GM19351 (cell line): ENCODE data around the gene IL6ST.
"Not testable (repeated sequence)": the region's sequence is repeated elsewhere in the genome, so short reads cannot be mapped to it uniquely, and the experiment has no call there.

ENCODE experiments used
- ATAC-seq: cut with Tn5 transposase; IDR thresholded peaks from one replicate; pipeline ENCODE4 v1.9.1; 2021; ENCODE audit warnings: mild to moderate bottlenecking, moderate library complexity; ENCODE audit not compliant: unreplicated experiment

IL6ST gene

DNA sequence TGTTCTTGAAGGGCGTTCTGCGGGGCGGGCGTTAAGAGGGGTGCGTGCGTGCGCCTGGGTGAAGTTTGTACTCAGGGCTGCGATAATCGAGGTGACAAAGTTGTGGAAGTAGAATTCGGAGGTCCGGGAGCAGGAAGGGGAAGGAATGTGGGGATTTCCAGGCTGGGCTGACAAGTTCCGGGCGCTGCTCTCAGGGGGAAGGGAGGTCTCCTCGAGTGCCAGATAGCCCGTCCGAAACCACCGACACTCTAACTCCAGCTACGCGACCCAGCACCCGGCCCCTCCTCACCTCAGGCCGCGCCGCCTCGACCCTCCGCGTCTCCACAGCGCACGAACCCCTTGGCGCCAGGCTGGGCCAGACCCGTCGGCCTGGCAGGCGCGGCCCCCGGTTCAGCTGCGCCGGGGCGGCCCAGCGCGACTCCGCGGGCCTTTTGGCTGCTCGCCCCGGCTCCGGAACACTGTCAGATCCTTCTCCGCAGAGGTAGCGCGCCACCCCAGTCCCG lies at the start of gene IL6ST:
Gene IL6ST, minus strand, starts transcription at position 469 of the 503 bp plus-strand sequence. CDS start 18,685 bp downstream, outside the sequence.
- ATAC-seq = peak; percentile 34

DNA sequence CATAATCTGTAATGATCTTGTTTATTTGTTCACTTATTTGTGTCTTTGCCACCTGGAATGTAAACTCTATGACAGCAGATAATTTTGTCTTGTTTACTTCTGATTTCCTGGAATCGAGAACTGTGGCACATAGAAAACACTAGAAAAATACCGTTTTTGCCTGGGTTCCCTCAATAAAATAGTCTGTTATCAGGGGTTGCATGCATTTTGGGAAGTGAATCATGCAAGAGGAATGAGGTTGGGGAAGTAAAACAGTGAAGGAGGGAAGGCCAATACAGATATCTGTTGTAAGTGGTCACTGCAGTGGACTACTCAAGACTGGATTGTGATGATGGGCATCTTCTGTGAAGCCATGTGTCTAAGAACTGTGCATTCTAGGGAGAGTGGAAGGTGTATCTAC lies 45.2 kb upstream of the IL6ST start:
- ATAC-seq = no peak

DNA sequence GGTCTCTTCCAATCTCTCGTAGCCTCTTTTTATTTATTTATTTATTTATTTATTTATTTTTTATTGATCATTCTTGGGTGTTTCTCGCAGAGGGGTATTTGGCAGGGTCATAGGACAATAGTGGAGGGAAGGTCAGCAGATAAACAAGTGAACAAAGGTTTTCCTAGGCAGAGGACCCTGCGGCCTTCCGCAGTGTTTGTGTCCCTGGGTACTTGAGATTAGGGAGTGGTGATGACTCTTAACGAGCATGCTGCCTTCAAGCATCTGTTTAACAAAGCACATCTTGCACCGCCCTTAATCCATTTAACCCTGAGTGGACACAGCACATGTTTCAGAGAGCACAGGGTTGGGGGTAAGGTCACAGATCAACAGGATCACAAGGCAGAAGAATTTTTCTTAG lies 43.4 kb upstream of the IL6ST start:
- not testable (repeated sequence) for ATAC-seq

DNA sequence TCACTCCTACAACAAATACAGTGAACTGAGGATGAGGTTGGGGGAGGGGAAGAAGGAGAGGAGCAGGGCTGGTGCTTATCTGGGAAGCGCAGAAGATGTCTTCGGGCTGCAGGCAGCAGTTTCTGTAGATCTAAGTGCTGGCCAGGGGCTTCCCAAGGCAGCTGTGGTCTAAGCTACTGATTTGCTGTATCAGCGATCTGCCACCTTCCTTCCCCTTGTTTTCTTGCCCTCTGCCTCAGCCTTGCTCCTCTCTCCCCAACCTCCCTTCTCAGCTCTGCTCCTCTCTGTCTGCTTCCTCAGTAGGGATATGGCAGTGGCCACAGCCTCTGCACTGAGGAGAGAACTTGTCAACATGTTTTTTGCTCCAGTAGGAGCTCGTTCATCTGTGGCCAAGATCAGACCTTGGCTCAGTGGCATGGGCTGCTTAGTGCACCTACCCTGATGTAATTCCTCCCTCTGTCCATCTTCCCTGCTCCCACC lies 42.8 kb upstream of the IL6ST start:
- ATAC-seq = no peak

DNA sequence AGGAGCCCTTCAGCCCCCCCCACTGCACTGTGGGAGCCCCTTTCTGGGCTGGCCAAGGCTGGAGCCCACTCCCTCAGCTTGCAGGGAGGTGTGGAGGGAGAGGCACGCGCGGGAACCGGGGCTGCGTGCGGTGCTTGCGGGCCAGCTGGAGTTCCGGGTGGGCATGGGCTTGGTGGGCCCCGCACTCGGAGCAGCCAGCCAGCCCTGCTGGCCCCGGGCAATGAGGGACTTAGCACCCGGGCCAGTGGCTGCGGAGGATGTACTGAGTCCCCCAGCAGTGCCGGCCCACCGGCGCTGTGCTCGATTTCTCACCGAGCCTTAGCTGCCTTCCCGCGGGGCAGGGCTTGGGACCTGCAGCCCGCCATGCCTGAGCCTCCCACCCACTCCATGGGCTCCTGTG lies 40.6 kb upstream of the IL6ST start:
- not testable (repeated sequence) for ATAC-seq

DNA sequence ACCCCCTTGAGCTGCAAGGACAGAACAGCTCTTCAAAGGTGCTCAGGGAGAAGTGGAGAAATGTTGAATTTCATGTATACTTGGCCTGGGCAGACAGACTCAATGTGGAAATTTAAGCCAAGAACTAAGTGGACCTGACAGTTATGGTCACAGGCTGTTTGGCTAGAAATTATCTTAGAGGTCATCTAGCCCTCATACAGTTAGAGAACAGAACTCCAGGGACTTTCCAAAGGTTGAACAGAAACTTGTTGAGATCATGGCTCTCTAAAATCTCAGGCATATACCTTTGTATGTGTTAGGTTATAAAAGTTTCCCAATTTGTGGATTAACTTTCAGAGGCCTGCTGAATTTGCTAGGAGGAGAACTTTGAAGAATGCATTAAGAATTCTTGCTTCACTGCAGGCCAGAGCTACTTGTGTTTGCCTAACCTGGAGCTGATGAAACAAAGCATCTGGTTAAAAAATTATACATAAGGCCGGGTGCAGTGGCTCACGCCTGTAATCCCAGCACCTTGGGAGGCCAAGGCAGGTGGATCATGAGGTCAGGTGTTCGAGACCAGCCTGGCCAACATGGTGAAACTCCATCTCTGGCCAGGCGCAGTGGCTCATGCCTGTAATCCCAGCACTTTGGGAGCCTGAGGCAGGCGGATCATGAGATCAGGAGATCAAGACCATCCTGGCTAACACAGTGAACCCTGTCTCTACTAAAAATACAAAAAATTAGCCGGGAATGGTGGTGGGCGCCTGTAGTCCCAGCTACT lies 35.3 kb upstream of the IL6ST start:
- ATAC-seq = not testable (repeated sequence)

DNA sequence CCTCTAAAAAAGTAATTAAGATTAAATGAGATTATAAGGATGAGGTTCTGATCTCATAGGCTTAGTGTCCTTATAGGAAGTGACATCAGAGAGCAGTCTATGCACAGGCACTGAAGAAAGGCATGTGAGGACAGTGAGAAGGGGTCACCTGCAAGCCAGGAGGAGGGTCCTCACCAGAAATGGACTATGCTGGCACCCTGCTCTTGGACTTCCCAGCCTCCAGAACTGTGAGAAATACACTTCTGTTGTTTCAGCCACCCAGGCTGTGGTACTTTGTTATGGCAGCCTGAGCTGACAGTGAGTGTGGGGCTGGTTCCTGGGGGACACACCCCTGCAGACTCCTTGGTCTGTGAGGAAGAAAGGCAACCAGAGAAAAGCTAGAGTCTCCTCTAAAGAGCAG lies 34.7 kb upstream of the IL6ST start:
- no peak for ATAC-seq

DNA sequence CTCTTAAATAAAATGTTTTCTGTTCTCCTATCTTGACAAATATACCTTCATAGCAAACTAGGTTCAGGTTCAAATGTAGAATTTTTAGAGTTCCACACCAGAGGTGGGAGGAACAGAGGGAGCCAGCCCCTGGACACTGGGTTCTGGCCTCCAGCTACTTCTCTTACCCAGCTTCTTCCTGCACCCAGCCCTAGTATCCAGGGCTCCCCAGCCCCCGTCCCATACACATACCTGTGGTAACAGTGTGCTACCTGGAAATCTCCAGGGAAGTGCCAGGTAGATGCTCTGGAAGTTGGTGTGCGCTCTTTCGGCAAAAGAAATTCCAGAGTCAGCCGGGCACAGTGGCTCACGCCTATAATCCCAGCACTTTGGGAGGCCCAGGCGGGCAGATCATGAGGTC lies 33.9 kb upstream of the IL6ST start:
- ATAC-seq = no peak

DNA sequence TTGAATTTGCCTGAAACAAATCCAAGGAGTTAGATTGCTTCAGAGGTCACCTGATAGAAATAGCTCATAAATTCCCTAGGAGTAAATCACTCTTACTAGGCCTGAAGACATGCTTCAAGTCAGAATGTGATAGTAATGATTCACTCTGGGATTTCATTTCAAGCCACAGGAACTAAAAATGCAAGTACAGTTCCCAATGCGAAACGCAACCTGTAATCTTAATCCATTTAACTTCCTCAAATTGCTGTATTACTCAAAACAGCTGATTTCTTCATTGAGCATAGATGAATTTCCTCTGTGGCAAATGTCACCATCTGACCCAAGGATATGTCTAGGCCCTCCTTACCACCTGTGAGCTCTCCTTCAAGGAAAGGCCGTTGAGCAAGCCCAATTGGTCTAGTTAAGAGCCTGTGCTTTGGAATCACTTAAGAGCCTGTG lies 32.1 kb upstream of the IL6ST start:
- ATAC-seq = peak; percentile 86

DNA sequence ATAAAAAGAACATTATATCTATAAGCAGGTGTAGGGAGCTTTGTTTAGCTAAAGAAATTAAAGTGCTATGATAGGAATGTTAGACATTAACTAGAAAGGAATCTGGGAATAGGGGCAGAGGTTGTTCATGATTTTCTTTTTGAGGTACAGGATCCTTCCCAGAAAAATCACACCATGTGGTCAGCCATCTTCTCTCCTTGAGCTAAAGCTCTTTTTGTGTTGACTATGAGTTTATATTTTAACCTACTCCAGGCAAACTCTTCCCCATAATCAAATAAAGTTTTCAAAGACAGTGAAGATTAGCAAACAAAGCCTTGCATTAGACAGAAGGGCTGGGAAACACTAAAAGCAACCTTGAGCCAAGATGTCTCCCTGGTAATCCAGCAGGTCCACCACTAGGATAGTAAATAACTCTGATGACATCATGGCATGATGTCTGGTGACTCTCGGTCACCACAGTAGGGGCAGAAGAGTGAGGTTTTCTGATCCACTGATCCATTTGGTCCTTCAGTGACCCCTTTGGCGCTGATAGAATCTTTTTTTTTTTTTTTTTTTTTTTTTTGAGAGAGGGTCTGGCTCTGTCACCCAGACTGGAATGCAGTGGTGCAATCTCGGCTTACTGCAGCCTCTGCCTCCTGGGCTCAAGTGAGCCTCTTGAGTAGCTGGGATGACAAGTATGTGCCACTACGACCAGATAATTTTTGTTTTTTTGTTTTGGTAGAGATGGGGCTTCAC lies 30.6 kb upstream of the IL6ST start:
- no peak for ATAC-seq

DNA sequence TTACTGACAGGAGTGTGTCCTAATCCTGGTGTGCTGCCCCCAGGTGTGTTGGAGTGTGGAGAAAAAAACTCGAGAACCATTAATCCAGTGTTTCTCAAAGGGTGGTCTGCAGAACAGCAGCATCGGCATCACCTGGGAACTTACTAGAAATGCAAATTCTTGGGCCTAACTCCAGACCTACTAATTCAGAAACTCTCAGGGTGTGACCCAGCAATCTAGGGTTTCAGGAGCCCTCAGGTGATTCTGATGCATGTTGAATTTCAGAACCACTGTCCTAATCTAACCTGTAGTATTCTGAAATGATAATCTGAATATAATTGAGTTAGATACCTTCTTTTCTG lies 30.0 kb upstream of the IL6ST start:
- no peak for ATAC-seq

DNA sequence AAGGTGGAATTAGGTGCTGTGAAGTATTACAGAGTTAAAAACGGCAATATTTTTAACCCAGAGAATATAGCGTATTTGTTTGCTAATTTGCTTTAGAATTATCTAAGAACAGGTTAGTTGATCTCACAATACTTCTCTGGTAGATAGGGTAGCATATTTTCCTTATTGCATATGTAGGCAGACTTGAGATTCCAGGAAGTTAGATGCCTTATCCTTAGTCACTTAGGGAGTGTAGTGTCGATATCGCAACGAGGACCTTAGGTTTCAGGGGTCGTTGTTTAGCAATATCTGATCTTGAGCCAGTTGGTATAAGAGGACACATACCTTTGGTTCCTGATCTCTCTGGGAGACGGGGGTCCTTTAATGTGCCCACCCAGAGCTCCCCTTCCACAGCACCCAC lies 28.5 kb upstream of the IL6ST start:
- no peak for ATAC-seq

DNA sequence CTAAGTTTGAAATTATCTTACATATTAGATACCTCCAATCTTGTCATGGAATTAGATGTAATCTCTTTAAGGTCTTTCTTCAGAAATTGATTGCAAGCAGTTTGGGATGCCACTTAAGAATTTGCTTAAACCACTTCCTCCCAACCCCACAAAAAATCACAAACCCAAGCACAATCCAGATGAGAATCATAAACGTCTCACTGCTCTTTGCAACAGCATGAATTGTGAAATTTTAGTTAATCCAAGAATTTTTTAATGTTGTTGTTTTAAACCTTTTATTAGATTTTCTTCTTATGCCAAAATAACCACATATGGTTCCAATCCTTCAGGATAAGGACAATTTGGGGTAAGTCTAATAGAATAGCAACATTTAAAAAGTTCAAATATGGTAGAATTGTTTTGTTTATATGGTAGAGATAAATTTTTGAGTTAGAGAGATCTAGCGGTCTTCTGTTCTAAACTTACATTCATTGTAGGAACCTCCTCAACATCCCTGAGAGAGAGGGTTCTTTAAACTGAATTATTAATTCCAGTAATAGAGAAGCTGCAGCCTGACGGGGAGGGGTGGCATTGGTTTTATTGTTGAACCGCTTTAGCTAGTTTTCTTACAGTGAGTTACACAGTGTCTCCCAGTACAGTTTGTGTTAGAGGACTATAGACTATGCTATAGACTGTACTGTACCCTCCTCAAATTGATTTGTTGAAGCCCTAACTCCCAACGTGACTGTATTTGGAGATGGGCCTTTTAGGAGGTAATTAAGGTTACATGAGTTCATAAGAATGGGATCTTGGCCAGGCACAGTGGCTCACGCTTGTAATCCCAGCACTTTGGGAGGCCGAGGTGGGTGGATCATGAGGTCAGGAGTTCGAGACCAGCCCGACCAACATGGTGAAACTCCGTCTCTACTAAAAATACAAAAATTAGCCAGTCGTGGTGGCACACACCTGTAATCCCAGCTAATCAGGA lies 24.8 kb upstream of the IL6ST start:
- ATAC-seq = no peak

DNA sequence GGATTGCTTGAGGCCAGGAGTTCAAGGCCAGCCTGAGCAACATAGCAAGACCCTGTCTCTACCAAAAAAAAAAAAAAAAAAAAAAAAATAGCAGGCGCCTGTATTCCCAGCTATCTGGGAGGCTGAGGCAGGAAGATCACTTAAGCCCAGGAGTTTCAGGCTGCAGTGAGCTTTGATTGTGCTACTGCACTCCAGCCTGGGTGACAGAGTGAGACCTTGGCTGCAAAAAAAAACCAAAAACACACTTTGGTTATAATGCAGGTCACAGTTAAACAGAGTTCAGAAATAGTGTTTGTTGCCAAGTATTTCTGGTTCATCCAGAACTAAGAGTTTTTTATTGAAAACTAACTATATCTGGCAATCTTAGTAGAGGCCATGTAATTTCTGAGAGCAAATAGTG lies 24.1 kb upstream of the IL6ST start:
- no peak for ATAC-seq

DNA sequence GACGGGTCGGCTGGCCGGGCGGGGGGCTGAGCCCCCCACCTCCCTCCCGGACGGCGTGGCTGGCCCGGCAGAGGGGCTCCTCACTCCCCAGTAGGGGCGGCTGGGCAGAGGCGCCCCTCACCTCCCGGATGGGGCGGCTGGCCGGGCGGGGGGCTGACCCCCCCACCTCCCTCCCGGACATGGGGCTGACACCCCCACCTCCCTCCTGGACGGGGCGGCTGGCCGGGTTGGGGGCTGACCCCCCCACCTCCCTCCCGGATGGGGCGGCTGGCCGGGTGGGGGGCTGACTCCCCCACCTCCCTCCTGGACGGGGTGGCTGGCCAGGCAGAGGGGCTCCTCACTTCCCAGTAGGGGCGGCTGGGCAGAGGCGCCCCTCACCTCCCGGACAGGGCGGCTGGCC lies 19.9 kb upstream of the IL6ST start:
- not testable (repeated sequence) for ATAC-seq

DNA sequence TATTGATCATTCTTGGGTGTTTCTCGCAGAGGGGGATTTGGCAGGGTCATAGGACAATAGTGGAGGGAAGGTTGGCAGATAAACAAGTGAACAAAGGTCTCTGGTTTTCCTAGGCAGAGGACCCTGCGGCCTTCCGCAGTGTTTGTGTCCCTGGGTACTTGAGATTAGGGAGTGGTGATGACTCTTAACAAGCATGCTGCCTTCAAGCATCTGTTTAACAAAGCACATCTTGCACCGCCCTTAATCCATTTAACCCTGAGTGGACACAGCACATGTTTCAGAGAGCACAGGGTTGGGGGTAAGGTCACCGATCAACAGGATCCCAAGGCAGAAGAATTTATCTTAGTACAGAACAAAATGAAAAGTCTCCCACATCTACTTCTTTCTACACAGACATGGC lies 19.2 kb upstream of the IL6ST start:
- ATAC-seq = not testable (repeated sequence)

DNA sequence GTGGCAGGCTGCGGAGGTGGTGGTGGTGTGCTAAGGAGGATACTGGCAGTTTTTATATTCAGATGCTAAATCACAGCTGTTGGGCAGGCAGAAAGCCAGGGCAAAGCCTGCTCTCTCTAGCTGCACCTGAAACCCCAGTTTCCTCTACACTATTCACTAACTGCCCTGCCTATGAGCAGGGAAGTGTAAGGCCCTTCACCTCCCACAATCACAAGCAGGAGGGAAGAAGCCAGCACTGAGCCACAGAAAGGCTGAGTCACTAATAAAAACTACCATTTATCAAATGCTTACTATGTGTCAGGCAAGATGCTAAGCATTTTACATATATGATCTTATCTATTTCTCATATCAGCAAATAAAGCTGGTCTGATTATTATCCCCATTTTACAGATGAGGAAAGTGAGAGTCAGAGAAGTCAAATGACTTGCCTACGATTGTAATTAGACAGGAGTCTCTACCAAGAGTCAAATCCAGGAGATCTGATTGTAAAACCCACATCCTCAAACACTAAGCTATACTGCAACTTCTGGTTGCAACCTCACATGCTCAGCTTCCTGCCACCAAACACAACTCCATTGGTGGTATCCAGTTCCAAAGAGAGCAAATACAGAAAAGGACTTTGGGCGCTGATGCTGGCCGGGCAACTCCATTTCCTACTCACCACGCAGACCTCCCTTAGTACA lies 17.7 kb upstream of the IL6ST start:
- ATAC-seq = peak; percentile 64

DNA sequence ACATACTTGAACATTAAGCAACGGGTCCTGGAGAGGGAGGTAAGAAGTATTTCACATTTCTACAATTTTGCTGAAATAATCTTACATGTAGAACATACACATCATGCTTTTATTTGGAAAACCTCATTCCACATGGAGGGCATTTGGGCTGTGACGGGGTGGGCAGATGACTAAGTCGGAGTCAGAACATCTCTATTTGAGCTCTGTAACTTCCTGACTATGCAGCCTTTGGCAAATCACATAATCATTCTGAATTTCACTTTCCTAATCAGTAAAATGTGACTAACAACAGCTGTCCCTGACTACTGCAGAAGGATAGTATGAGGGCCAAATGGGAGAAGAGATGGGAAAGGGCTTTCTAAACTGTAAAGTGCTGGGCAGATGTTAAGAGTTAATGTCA lies 17.1 kb upstream of the IL6ST start:
- peak; percentile 20 for ATAC-seq

DNA sequence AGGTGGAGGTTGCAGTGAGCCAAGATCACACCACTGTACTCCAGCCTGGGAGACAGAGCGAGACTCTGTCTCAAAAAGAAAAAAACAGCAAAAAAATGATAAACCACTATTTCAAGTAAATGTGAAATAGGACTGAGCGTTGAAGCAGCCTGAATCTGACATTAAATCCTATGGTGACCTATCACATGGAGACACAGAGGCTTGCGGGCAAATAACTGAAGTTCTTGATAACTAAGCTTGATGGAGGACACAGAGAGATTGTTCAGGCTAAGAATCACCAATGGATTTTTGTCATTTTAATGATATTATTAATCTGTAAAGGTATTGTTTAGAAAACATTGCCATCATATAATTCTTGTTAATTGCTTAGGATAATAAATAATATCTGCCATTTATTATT lies 15.7 kb upstream of the IL6ST start:
- ATAC-seq = no peak

DNA sequence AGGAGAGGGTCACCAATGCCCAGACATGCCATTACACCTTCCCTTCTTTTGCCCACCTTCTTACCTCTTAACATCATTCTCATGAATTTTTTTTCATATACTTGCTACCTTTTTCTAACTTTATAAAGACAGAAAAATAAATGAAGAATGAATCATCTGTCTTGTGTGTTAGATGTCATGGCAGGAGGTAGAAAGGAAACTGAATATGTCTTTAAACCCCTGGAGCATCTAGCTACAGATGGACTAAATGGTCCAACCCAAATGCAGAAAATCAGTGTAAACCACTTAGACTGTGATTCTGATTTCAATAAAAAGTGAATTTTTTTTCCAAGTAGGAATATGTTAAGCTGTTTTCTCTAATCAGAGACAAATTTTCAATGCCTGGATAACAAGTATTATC lies 11.8 kb upstream of the IL6ST start:
- ATAC-seq = no peak
